Fibroblast of lung (primary cell): ENCODE results near the gene ADNP. TPM values are rescaled to one million over a fixed set of nuclear protein-coding genes. Genes with fewer than 3 reads are reported as not detected.
A peak's percentile ranks its signal among the peaks of the same experiment; 100 is the strongest.
"Not testable (repeated sequence)": the region's sequence is repeated elsewhere in the genome, so short reads cannot be mapped to it uniquely, and the experiment has no call there.

Experiments used
- DNase-seq, 2 donors: peaks; one replicate each; pipeline versions ENCODE4 v3.0.0 to v3.0.0-alpha.2; 2010; ENCODE audit warnings: low read depth in 2 of 2
- H2AFZ ChIP-seq: 2 replicates; pipeline ENCODE4 v1.5.1; 2012; ENCODE audit warnings: low read length, control low read depth, inconsistent platforms
- H3K27ac ChIP-seq: 2 replicates; pipeline ENCODE4 v1.5.1; 2011; ENCODE audit warnings: low read length, control low read depth; ENCODE audit not compliant: insufficient read depth
- H3K27me3 ChIP-seq: 2 replicates; pipeline ENCODE4 v1.5.1; 2011; ENCODE audit warnings: mild to moderate bottlenecking, low read length; ENCODE audit not compliant: control insufficient read depth, insufficient read depth
- H3K36me3 ChIP-seq: 2 replicates; pipeline ENCODE4 v1.5.1; 2011; ENCODE audit warnings: low read length; ENCODE audit not compliant: control insufficient read depth, insufficient read depth
- H3K4me1 ChIP-seq: 2 replicates; pipeline ENCODE4 v1.5.1; 2011; ENCODE audit warnings: low read length; ENCODE audit not compliant: control insufficient read depth, insufficient read depth; ENCODE audit errors: extremely low read depth
- H3K4me2 ChIP-seq: 2 replicates; pipeline ENCODE4 v1.5.1; 2011; ENCODE audit warnings: low read length, control low read depth; ENCODE audit not compliant: insufficient read depth; ENCODE audit errors: extremely low read depth
- H3K4me3 ChIP-seq, 4 experiments: fragments of 200-600 bp in 1 of 4; sonication (generic) in 1 of 4; replicated peaks in 1 of 4; 2 replicates each; pipeline ENCODE4 v1.5.1; 2011 to 2016; ENCODE audit warnings: low read length in 4 of 4, low read depth in 3 of 4, mild to moderate bottlenecking in 3 of 4, control low read depth in 2 of 4, inconsistent platforms in 1 of 4, mixed read lengths in 1 of 4; ENCODE audit not compliant: insufficient read depth in 1 of 4; ENCODE audit errors: control extremely low read depth in 1 of 4
- H3K79me2 ChIP-seq: 2 replicates; pipeline ENCODE4 v1.5.1; 2012; ENCODE audit warnings: mild to moderate bottlenecking, low read length, inconsistent platforms; ENCODE audit not compliant: control insufficient read depth, insufficient read depth
- H3K9ac ChIP-seq: 2 replicates; pipeline ENCODE4 v1.5.1; 2011; ENCODE audit warnings: mild to moderate bottlenecking, low read length, control low read depth; ENCODE audit not compliant: insufficient read depth
- H3K9me3 ChIP-seq: 2 replicates; pipeline ENCODE4 v1.5.1; 2012; ENCODE audit warnings: low read depth, low read length; ENCODE audit not compliant: control insufficient read depth, insufficient read depth
- H4K20me1 ChIP-seq: 2 replicates; pipeline ENCODE4 v1.5.1; 2011; ENCODE audit warnings: low read length; ENCODE audit not compliant: control insufficient read depth, insufficient read depth; ENCODE audit errors: extremely low read depth
- CTCF ChIP-seq, 2 donors: IDR thresholded peaks in 1 of 2; conservative IDR thresholded peaks in 1 of 2; 1 replicate in 1 of 2; 2 replicates in 1 of 2; pipeline ENCODE4 v1.5.1; 2011 to 2012; ENCODE audit warnings: low read length in 2 of 2, control low read depth in 1 of 2, inconsistent platforms in 1 of 2, low read depth in 1 of 2, mild to moderate bottlenecking in 1 of 2
- EZH2 ChIP-seq: IDR thresholded peaks from 2 replicates; pipeline ENCODE4 v1.5.1; 2012; ENCODE audit warnings: low read length, control low read depth, mild to moderate bottlenecking; ENCODE audit errors: missing control alignments
- polyA minus RNA-seq: library from RNA; depleted of rRNA, polyadenylated mRNA; stranded (reverse); fragments of >200 nt; gene quantifications from 2 replicates; pipeline ENCODE4 v1.2.3, GENCODE V29; 2011; ENCODE audit warnings: low replicate concordance
- polyA plus RNA-seq, 2 donors: library from polyadenylated mRNA; depleted of rRNA in 1 of 2; stranded (reverse) in 1 of 2; unstranded in 1 of 2; fragments of >200 nt; gene quantifications; 2 replicates each; pipeline ENCODE4 v1.2.1, GENCODE V29; 2011 to 2012; ENCODE audit warnings: missing spikeins in 1 of 2
- total RNA-seq: library from RNA; depleted of rRNA; stranded (reverse); fragments of >200 nt; gene quantifications from 2 replicates; pipeline ENCODE4 v1.2.1, GENCODE V29; 2014

The ADNP gene
- total RNA-seq (32.1 and 40.0 TPM in 2 replicates), polyA plus RNA-seq (25.7 and 29.4 TPM in 2 replicates), polyA minus RNA-seq (35.2 and 46.4 TPM in 2 replicates)
- 33.8 and 34.1 TPM in 2 replicates for polyA plus RNA-seq (2012)

GRCh38 chr20:50931306-50932015 lies at the start of gene ADNP:
Gene ADNP, minus strand, starts transcription at chr20:50931437. Its CDS starts 27,441 bp downstream, at chr20:50903996.
- Histone ChIP-seq H2AFZ (no peak within 1 kb of the TSS), H3K27me3 (no peaks in the 10 kb centered on the region), H4K20me1 (no peaks in the 10 kb centered on the region), H3K9ac (peak within 1 kb of the TSS; percentile 90), H3K9me3 (no peaks in the 10 kb centered on the region), H3K27ac (peak within 1 kb of the TSS; percentile 91), H3K4me3 (peak within 1 kb of the TSS; percentile 59 to 91 (median 82)), H3K36me3 (peaks cover 7% of the 10 kb centered on the region), H3K4me2 (peak within 1 kb of the TSS; percentile 67), H3K79me2 (peaks cover 41% of the 10 kb centered on the region), H3K4me1 (peaks cover 6% of the 10 kb centered on the region)
- DNase-seq = peak; percentile 95
- no peak for TF ChIP-seq EZH2
- peak; percentile 58 to 62 for TF ChIP-seq CTCF (conservative IDR thresholded peaks at IDR 0.05 in 1 of 2, IDR thresholded peaks at IDR 0.05 in 1 of 2; ENCODE audit: low read depth in 1 of 2, low read length in 2 of 2)

- Histone ChIP-seq H3K9ac (peak overlapping the region; percentile 1), H3K4me2 (no peak overlapping the region), H4K20me1 (no peaks in the 10 kb centered on the region), H3K79me2 (no peaks in the 10 kb centered on the region), H2AFZ (no peak overlapping the region), H3K4me1 (peaks cover 22% of the 10 kb centered on the region), H3K27ac (peak overlapping the region; percentile 85), H3K27me3 (no peaks in the 10 kb centered on the region), H3K4me3 (no peak overlapping the region), H3K9me3 (no peaks in the 10 kb centered on the region), H3K36me3 (no peaks in the 10 kb centered on the region)
- TF ChIP-seq EZH2 = no peak
- TF ChIP-seq CTCF (conservative IDR thresholded peaks at IDR 0.05 in 1 of 2, IDR thresholded peaks at IDR 0.05 in 1 of 2; ENCODE audit: low read depth in 1 of 2, low read length in 2 of 2) = no peak
- DNase-seq = peak; percentile 99 to 100
Measured at GRCh38 chr20:50980071-50980681, 48.9 kb upstream of the ADNP start.

GRCh38 chr20:50978533-50978932 lies 47.3 kb upstream of the ADNP start:
- not testable (repeated sequence) for H3K79me2 ChIP-seq, H3K9ac ChIP-seq, H3K4me2 ChIP-seq, DNase-seq, H3K9me3 ChIP-seq, H3K27ac ChIP-seq, H3K36me3 ChIP-seq, H4K20me1 ChIP-seq, H2AFZ ChIP-seq, H3K27me3 ChIP-seq, H3K4me3 ChIP-seq
- peaks cover 22% of the 10 kb centered on the region for H3K4me1 ChIP-seq
